Gastroesophageal sphincter (tissue), 4 donors: ENCODE measurements around the gene TAGLN2. TPM values are rescaled to one million over a fixed set of nuclear protein-coding genes. Genes with fewer than 3 reads are reported as not detected.

Source experiments
- ATAC-seq: fragments of 150-250 bp; one replicate; pipeline ENCODE4 v1.9.1; 2016; ENCODE audit warnings: mild to moderate bottlenecking, moderate library complexity
- H3K27ac ChIP-seq, 4 donors: fragments of 200-600 bp; sonication (generic) in 3 of 4; 1 replicate in 3 of 4; 2 replicates in 1 of 4; pipeline ENCODE4 v1.5.1; 2016 to 2019
- H3K27me3 ChIP-seq: fragments of 200-600 bp; sonication (generic); one replicate; pipeline ENCODE4 v1.5.1; 2019
- H3K36me3 ChIP-seq, 2 donors: fragments of 200-600 bp; sonication (generic); one replicate each; pipeline ENCODE4 v1.5.1; 2019; ENCODE audit warnings: control low read depth in 1 of 2
- H3K4me1 ChIP-seq, 3 donors: fragments of 200-600 bp; sonication (generic); 1 replicate in 2 of 3; 2 replicates in 1 of 3; pipeline ENCODE4 v1.5.1; 2016 to 2019; ENCODE audit warnings: control low read depth in 2 of 3
- H3K4me3 ChIP-seq, 2 donors: fragments of 200-600 bp; sonication (generic); one replicate each; pipeline ENCODE4 v1.5.1; 2019; ENCODE audit warnings: mild to moderate bottlenecking in 1 of 2, moderate library complexity in 1 of 2
- H3K9me3 ChIP-seq, 3 donors: fragments of 200-600 bp; sonication (generic); one replicate each; pipeline ENCODE4 v1.5.1; 2017 to 2019; ENCODE audit warnings: control low read depth in 2 of 3
- EP300 ChIP-seq: sonication (generic); formaldehyde crosslinking; IDR thresholded peaks from one replicate; pipeline ENCODE4 v1.6.1; 2017; ENCODE audit warnings: antibody characterized with exemption, mild to moderate bottlenecking
- POLR2A ChIP-seq, 2 donors: fragments of 450-650 bp; IDR thresholded peaks; one replicate each; pipeline ENCODE4 v1.6.1; 2017; ENCODE audit warnings: antibody characterized with exemption in 2 of 2, mild to moderate bottlenecking in 2 of 2, moderate library complexity in 1 of 2
- POLR2AphosphoS5 ChIP-seq: sonication (generic); formaldehyde crosslinking; IDR thresholded peaks from one replicate; pipeline ENCODE4 v1.6.1; 2017; ENCODE audit warnings: antibody characterized with exemption
- WGBS, 2 donors: methylation state at CpG; one replicate each; pipeline ENCODE4 v1.1.5; 2018; ENCODE audit warnings: low coverage in 1 of 2; 5-methylcytosine and 5-hydroxymethylcytosine counted together
- total RNA-seq, 4 donors: library from RNA; depleted of rRNA; stranded (reverse); fragments of >200 nt; gene quantifications; one replicate each; pipeline ENCODE4 v1.1.0, GENCODE V29; 2016
- TF ChIP-seq, protein P1 (sequence below), 4 experiments: fragments of 200-600 bp in 2 of 4; fragments of 450-650 bp in 2 of 4; sonication (generic) in 1 of 4; IDR thresholded peaks; one replicate each; pipeline ENCODE4 v1.5.1; 2017 to 2019; ENCODE audit warnings: antibody characterized with exemption in 4 of 4, mild to moderate bottlenecking in 2 of 4, moderate library complexity in 2 of 4

The TAGLN2 gene
- total RNA-seq, 4 donors from 2014 or later, result 75.3 to 239 (median 217) TPM

DNA sequence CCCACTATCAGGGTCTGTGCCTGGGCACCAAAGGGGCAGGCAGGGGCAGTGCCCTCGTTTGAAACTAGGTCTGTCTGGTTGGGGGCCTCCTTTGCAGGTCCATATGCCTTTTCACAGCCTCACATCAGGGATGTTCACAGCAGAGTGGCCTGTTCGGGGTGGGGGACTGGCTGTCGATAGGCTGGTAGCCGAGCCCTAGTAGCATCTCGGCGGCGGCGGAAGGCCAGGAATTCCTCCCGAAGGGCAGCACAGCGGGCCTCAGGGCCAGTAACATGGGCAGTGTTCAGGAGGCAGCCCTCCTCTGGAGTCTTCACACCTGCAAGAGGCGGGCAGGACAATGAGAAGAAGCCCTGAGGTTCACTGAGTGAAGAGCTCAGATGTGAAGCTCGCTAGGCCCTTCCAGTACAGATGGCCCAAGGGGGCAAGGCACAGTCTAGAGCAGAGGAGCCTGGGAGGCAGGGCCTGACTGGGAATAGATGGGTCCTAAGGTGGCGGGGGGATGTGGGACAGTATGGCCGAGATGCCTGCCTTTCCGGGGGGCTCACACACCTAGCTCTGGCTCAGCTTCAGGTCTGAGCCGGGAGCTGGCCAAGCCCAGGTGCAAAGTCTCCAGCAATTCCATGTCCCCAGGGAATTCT lies 2.0 kb upstream of the TAGLN2 start:
- no peak overlapping the region for H3K4me3 ChIP-seq
- H3K27ac ChIP-seq, result no peak overlapping the region
- WGBS, 2 donors, result 85% methylated on average over 5 of the region's 16 CpGs; no CpG with 5 or more reads in 1 of the 2 donors
- ATAC-seq, result no peak
- H3K27me3 ChIP-seq, result peaks cover 6% of the 10 kb centered on the region
- H3K36me3 ChIP-seq, result no peaks in the 10 kb centered on the region
- no peaks in the 10 kb centered on the region for H3K9me3 ChIP-seq
- H3K4me1 ChIP-seq, result peaks cover 0 to 32% (median 5%) of the 10 kb centered on the region in 3 donors
- TF ChIP-seq POLR2A (IDR thresholded peaks at IDR 0.05), result no peak
- TF ChIP-seq EP300, result no peak
- no peak for TF ChIP-seq POLR2AphosphoS5
- TF ChIP-seq, protein P1, sequence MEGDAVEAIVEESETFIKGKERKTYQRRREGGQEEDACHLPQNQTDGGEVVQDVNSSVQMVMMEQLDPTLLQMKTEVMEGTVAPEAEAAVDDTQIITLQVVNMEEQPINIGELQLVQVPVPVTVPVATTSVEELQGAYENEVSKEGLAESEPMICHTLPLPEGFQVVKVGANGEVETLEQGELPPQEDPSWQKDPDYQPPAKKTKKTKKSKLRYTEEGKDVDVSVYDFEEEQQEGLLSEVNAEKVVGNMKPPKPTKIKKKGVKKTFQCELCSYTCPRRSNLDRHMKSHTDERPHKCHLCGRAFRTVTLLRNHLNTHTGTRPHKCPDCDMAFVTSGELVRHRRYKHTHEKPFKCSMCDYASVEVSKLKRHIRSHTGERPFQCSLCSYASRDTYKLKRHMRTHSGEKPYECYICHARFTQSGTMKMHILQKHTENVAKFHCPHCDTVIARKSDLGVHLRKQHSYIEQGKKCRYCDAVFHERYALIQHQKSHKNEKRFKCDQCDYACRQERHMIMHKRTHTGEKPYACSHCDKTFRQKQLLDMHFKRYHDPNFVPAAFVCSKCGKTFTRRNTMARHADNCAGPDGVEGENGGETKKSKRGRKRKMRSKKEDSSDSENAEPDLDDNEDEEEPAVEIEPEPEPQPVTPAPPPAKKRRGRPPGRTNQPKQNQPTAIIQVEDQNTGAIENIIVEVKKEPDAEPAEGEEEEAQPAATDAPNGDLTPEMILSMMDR (IDR thresholded peaks at IDR 0.05), result no peak

DNA sequence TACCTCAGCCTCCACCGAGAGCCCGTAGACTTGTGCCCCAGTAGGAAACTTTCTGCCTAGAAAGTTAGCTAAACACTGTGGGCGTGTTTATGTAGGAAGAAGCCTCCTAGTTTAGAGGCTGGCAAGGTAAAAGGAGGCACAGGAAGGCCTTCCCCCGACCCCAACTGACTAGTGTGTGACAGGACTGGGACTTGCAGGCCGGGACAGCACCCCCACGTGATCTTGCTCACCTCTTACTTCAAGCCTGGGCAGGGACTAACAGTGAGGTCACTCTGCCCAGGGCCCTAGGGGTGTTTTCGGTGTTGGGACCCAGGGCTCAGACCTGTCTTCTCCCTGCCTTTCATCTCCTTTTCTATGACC lies 392 bp upstream of the TAGLN2 start:
- ATAC-seq, result no peak
- no peaks in the 10 kb centered on the region for H3K27me3 ChIP-seq
- peak overlapping the region; percentile 86 to 96 for H3K4me3 ChIP-seq
- H3K27ac ChIP-seq, result peak overlapping the region; percentile 90 to 96 (median 94)
- no peaks in the 10 kb centered on the region for H3K9me3 ChIP-seq
- H3K4me1 ChIP-seq, result peaks cover 0 to 48% (median 5%) of the 10 kb centered on the region in 3 donors
- 0% methylated on average over 2 to 5 of the region's 7 CpGs for WGBS, 2 donors
- H3K36me3 ChIP-seq, result peaks cover 0 to 4% of the 10 kb centered on the region in 2 donors
- TF ChIP-seq POLR2AphosphoS5 (no peak), EP300 (no peak), POLR2A (IDR thresholded peaks at IDR 0.05) (no peak)
- TF ChIP-seq, protein P1 (IDR thresholded peaks at IDR 0.05), result peak in 1 of 4 experiments; percentile 8

DNA sequence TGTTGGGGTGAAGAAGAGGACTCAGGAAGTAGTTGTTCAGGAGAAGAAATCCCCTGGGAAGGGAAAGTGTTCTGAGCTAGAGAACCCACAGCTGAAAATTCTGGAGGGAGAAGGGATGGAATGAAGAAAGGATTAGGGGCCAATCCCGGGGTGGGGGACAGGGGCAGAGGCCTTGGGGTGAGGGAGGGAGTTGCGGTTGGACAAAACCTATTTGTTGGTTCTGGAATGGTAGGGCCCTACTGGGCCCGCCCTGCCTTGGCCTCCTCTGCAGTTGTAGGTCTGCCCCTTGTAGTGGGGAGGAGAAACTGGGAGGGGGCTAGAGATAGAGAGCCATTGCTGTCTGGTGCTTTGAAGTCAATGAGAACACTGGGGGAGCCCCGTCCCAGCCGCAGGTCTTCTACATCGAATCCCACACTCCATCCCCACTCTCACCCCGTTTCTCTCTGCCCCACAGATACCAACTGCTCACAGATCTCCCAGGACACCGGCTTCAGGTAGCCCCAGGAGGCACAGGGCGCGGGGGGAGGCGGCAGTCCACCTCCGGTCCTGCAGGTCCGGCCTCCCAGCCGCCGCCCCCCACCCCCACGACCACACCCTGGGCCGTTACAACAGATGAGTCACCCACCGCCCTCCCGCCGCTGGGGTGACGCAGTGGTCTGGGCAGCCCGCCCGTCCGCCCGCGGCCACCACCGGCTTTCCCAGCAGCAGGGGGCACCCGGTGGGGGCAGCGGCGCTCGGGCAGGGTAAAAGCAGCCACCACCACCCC lies 1.1 kb downstream of the TAGLN2 start:
- Histone ChIP-seq H3K27me3 (no peaks in the 10 kb centered on the region), H3K4me1 (peaks cover 0 to 63% (median 5%) of the 10 kb centered on the region in 3 donors), H3K36me3 (peaks cover 0 to 19% of the 10 kb centered on the region in 2 donors), H3K4me3 (peak overlapping the region; percentile 86 to 96), H3K9me3 (no peaks in the 10 kb centered on the region), H3K27ac (peak overlapping the region; percentile 90 to 96 (median 94))
- 3% methylated on average over 3 to 6 of the region's 31 CpGs for WGBS, 2 donors
- TF ChIP-seq POLR2A (IDR thresholded peaks at IDR 0.05) (peak in 1 of 2 donors; percentile 52), EP300 (no peak), POLR2AphosphoS5 (peak; percentile 91)
- TF ChIP-seq, protein P1 (IDR thresholded peaks at IDR 0.05), result peak in 1 of 4 experiments; percentile 26
- peak; percentile 83 for ATAC-seq

DNA sequence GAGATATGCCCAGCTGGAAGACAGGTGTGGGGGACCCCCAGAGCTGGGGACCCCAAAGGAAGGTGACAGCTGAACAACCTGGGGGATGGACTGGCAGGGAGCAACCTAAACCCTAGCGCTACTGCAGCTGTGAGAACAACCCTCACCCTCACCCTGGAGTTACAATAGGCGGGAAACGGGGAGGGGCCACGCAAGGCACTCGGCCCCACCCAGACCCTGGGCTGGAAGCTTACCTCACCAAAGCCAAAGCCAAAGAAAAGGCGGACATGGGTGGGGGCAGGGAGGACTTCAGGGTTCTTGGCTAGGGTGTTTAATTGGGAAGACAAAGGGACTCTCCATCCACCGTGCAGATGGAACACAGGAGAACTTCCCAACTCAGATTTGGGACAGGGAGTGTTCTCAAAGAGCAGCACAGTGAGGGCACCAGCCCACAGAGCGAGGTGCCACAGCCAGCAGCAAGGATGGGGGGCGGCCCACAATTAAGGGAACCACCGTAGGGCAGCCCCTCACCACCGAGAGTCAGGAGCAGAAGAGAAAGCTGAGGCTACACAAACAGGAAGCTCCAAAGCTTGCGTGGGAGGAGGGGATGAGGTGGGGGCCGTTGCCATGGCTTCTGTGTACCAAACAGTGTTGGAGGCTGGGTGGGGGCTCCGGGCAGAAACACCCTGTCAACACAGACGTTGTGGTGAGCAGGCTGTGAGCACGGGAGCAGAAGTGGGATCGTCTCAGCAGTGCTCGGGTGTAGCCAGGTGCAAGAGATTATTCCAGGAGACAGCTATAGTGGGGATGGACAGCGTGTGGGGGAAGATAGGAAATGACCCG lies 1.9 kb downstream of the TAGLN2 start:
- H3K4me1 ChIP-seq, result peaks cover 0 to 71% (median 5%) of the 10 kb centered on the region in 3 donors
- TF ChIP-seq EP300 (no peak), POLR2A (IDR thresholded peaks at IDR 0.05) (peak; percentile 67 to 70), POLR2AphosphoS5 (peak; percentile 89)
- TF ChIP-seq, protein P1 (IDR thresholded peaks at IDR 0.05), result no peak

More for the DNA sequence above, 1.9 kb downstream of the TAGLN2 start:
- peaks cover 0 to 27% of the 10 kb centered on the region in 2 donors for H3K36me3 ChIP-seq
- peak overlapping the region; percentile 86 to 96 for H3K4me3 ChIP-seq
- peak overlapping the region; percentile 90 to 96 (median 94) for H3K27ac ChIP-seq
- 0 to 15% methylated on average over 11 to 14 of the region's 20 CpGs for WGBS, 2 donors
- H3K27me3 ChIP-seq, result no peaks in the 10 kb centered on the region
- H3K9me3 ChIP-seq, result no peaks in the 10 kb centered on the region
- peak; percentile 60 for ATAC-seq
